ENCODE data around the gene EIF4G1. TPM values are rescaled to one million over a fixed set of nuclear protein-coding genes. Genes with fewer than 3 reads are reported as not detected.

The EIF4G1 gene
- total RNA-seq, 1 donor from 2014 or later, result 490 TPM

DNA sequence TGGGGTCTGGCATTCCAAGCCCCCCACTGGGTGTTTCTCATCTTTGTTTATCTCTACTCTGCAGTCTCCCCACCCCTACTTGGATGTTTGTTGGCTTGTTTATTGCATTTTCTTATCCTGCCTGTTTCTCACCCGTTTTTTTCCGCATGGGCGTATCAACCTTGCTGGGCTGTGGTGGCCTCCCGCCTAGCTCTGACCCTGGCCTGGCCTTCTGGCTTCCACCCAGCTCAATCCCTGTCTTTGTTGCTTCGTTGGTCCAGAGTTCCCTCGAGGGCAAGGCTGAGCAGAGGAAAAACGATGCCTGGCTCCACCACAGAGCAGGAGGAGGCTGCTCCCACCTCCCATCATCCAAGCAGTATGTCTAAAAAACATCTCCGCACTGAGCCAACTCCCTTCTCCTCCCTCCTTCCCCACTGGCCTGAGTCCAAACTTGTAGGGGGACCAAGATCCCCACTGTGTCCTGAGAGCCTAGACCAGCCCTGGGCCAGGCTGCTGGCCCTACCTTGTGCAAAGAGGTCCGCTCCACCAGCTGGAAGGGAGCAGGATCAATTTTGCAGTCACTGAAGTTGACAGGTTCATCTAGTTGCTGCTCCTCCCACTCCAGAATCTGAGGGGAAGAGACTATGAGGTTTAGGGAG, 37.2 kb downstream of the EIF4G1 start:
- H3K4me3 ChIP-seq (ENCODE audit: insufficient read depth, low read depth, low read length), result no peak overlapping the region
- no peak overlapping the region for H3K27ac ChIP-seq (ENCODE audit: low read depth, low read length)
- Mint-ChIP-seq H3K27ac (ENCODE audit: unreplicated experiment) (peak overlapping the region; percentile 34), H3K9me3 (ENCODE audit: unreplicated experiment) (no peaks in the 10 kb centered on the region), H3K4me1 (ENCODE audit: low read depth, unreplicated experiment) (peaks cover 30% of the 10 kb centered on the region), H3K36me3 (ENCODE audit: low read depth, unreplicated experiment) (peaks cover 15% of the 10 kb centered on the region), H3K4me3 (ENCODE audit: unreplicated experiment) (no peak overlapping the region), H3K27me3 (ENCODE audit: low read depth, unreplicated experiment) (no peaks in the 10 kb centered on the region)
- H3K9me3 ChIP-seq (ENCODE audit: insufficient read depth, low read depth, low read length), result no peaks in the 10 kb centered on the region
- no peak overlapping the region for H3K4me2 ChIP-seq (ENCODE audit: low read length)
- FAIRE-seq, result no peak
- H3K79me2 ChIP-seq (ENCODE audit: insufficient read depth, low read length), result no peaks in the 10 kb centered on the region
- no peak for DNase-seq (ENCODE audit: low read depth)
- no peaks in the 10 kb centered on the region for H3K27me3 ChIP-seq (ENCODE audit: insufficient read depth, low read length)
- H4K20me1 ChIP-seq (ENCODE audit: insufficient read depth, low read length), result peaks cover 12% of the 10 kb centered on the region
- no peak overlapping the region for H2AFZ ChIP-seq (ENCODE audit: low read depth, low read length)
- no peak overlapping the region for H3K9ac ChIP-seq (ENCODE audit: low read length)
- TF ChIP-seq, protein P1, sequence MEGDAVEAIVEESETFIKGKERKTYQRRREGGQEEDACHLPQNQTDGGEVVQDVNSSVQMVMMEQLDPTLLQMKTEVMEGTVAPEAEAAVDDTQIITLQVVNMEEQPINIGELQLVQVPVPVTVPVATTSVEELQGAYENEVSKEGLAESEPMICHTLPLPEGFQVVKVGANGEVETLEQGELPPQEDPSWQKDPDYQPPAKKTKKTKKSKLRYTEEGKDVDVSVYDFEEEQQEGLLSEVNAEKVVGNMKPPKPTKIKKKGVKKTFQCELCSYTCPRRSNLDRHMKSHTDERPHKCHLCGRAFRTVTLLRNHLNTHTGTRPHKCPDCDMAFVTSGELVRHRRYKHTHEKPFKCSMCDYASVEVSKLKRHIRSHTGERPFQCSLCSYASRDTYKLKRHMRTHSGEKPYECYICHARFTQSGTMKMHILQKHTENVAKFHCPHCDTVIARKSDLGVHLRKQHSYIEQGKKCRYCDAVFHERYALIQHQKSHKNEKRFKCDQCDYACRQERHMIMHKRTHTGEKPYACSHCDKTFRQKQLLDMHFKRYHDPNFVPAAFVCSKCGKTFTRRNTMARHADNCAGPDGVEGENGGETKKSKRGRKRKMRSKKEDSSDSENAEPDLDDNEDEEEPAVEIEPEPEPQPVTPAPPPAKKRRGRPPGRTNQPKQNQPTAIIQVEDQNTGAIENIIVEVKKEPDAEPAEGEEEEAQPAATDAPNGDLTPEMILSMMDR (IDR thresholded peaks at IDR 0.05; ENCODE audit: insufficient read depth, low read depth, low read length), result no peak
- TF ChIP-seq EZH2 (IDR thresholded peaks at IDR 0.05; ENCODE audit: insufficient read depth, low read length), result no peak
- H3K4me1 ChIP-seq (ENCODE audit: insufficient read depth, low read length), result peaks cover 3% of the 10 kb centered on the region
- no peaks in the 10 kb centered on the region for H3K36me3 ChIP-seq (ENCODE audit: insufficient read depth, low read length)

DNA sequence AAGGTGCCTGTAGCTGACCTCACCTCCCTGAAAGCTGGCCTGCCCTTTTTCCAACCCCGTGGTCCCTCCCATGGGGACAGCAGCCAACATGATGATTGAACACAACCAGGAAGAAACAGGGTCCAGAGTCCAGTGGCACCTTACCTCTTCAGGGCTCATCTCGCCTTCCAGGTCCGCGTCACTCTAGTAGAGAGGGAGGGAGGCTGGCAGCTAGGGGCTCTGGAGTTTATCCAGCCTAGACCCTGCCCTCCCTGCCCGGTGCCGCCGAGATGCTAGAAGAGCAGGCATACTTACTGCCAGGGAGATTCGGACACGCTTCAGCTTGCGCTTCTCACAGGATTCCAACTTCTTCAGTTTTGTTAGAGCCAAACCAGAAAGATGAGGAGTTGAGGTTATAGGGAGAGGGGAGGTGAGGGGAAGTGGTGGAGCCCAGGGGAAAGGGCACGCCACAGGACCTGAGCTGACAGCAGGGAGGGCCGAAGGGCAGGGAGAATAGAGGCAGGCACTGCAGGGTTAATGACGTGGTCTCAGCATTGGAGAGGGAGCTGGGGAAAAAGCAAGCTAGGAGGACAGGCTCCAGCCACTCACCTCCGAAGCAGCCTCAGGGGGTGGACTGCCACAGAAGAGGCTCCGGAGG, 37.9 kb downstream of the EIF4G1 start:
- Mint-ChIP-seq H3K27me3 (ENCODE audit: low read depth, unreplicated experiment) (no peaks in the 10 kb centered on the region), H3K36me3 (ENCODE audit: low read depth, unreplicated experiment) (peaks cover 15% of the 10 kb centered on the region), H3K9me3 (ENCODE audit: unreplicated experiment) (no peaks in the 10 kb centered on the region), H3K4me3 (ENCODE audit: unreplicated experiment) (no peak overlapping the region), H3K27ac (ENCODE audit: unreplicated experiment) (peak overlapping the region; percentile 84), H3K4me1 (ENCODE audit: low read depth, unreplicated experiment) (peaks cover 30% of the 10 kb centered on the region)
- Histone ChIP-seq H3K9me3 (ENCODE audit: insufficient read depth, low read depth, low read length) (no peaks in the 10 kb centered on the region), H3K9ac (ENCODE audit: low read length) (no peak overlapping the region), H3K27ac (ENCODE audit: low read depth, low read length) (no peak overlapping the region), H3K4me2 (ENCODE audit: low read length) (no peak overlapping the region), H4K20me1 (ENCODE audit: insufficient read depth, low read length) (peaks cover 12% of the 10 kb centered on the region), H2AFZ (ENCODE audit: low read depth, low read length) (no peak overlapping the region), H3K4me1 (ENCODE audit: insufficient read depth, low read length) (peaks cover 3% of the 10 kb centered on the region), H3K36me3 (ENCODE audit: insufficient read depth, low read length) (no peaks in the 10 kb centered on the region), H3K4me3 (ENCODE audit: insufficient read depth, low read depth, low read length) (no peak overlapping the region), H3K27me3 (ENCODE audit: insufficient read depth, low read length) (no peaks in the 10 kb centered on the region), H3K79me2 (ENCODE audit: insufficient read depth, low read length) (no peaks in the 10 kb centered on the region)
- TF ChIP-seq, protein P1 (IDR thresholded peaks at IDR 0.05; ENCODE audit: insufficient read depth, low read depth, low read length), result no peak
- TF ChIP-seq EZH2 (IDR thresholded peaks at IDR 0.05; ENCODE audit: insufficient read depth, low read length), result no peak
- no peak for FAIRE-seq
- no peak for DNase-seq (ENCODE audit: low read depth)

Measured in astrocyte (in vitro differentiated cells and primary cell).